SK-N-SH (cell line): ENCODE data around the gene CCR5AS.
"Not testable (repeated sequence)": the region's sequence is repeated elsewhere in the genome, so short reads cannot be mapped to it uniquely, and the experiment has no call there.

ENCODE experiments used
- CTCF ChIA-PET: fragments of 300-600, 350-600 bp; formaldehyde crosslinking; extraction: SDS; loops from one replicate; lab custom pipeline; 2021; lab: Yijun Ruan, JAX
- POLR2A ChIA-PET: fragments of 350-600 bp; sonication (Branson Sonifier 250); formaldehyde crosslinking; extraction: SDS; loops from one replicate; lab custom pipeline; 2020; ENCODE audit warnings: antibody characterized with exemption, inconsistent platforms; lab: Yijun Ruan, JAX
- DNase-seq: peaks from one replicate; pipeline ENCODE4 v3.0.0; 2012
- H2AFZ ChIP-seq: fragments of 200-600 bp; sonication (generic); 2 replicates; pipeline ENCODE4 v1.8.1; 2016; ENCODE audit warnings: antibody characterized with exemption, mild to moderate bottlenecking, low read depth
- H3F3A ChIP-seq: fragments of 200-600 bp; sonication (generic); replicated peaks from 2 replicates; pipeline ENCODE3; 2016; ENCODE audit warnings: antibody characterized with exemption, mild to moderate bottlenecking; ENCODE audit not compliant: insufficient read depth
- H3K27ac ChIP-seq, 2 experiments: fragments of 200-500 bp in 1 of 2; fragments of 200-600 bp in 1 of 2; sonication (Bioruptor generic) in 1 of 2; sonication (generic), shearing (Covaris generic) in 1 of 2; 2 replicates each; pipeline versions ENCODE4 v1.5.1 to v1.6.1; 2014 to 2016; ENCODE audit warnings: low read depth in 2 of 2, inconsistent platforms in 1 of 2, low read length in 1 of 2, mild to moderate bottlenecking in 1 of 2, mixed read lengths in 1 of 2
- H3K27me3 ChIP-seq: fragments of 200-600 bp; sonication (generic), shearing (Covaris generic); 2 replicates; pipeline ENCODE4 v1.6.1; 2016; ENCODE audit warnings: mixed run types; ENCODE audit not compliant: insufficient read depth
- H3K36me3 ChIP-seq, 2 experiments: fragments of 200-500 bp in 1 of 2; fragments of 200-600 bp in 1 of 2; sonication (Bioruptor generic) in 1 of 2; sonication (generic) in 1 of 2; replicated peaks in 1 of 2; 2 replicates each; pipeline versions ENCODE3 to v1.5.1; 2014 to 2016; ENCODE audit warnings: low read length in 1 of 2, mild to moderate bottlenecking in 1 of 2; ENCODE audit not compliant: insufficient read depth in 2 of 2, control insufficient read depth in 1 of 2
- H3K4me1 ChIP-seq, 2 experiments: fragments of 200-500 bp in 1 of 2; fragments of 200-600 bp in 1 of 2; sonication (Bioruptor generic) in 1 of 2; sonication (generic), shearing (Covaris generic) in 1 of 2; 2 replicates each; pipeline versions ENCODE4 v1.5.1 to v1.6.1; 2014 to 2016; ENCODE audit warnings: low read depth in 1 of 2, low read length in 1 of 2, mixed run types in 1 of 2; ENCODE audit not compliant: insufficient read depth in 2 of 2, control insufficient read depth in 1 of 2
- H3K4me2 ChIP-seq: fragments of 200-600 bp; sonication (generic), shearing (Covaris generic); 2 replicates; pipeline ENCODE4 v1.6.1; 2017; ENCODE audit warnings: mixed run types
- H3K4me3 ChIP-seq, 2 experiments: fragments of 200-500 bp in 1 of 2; fragments of 200-600 bp in 1 of 2; sonication (Bioruptor generic) in 1 of 2; sonication (generic), shearing (Covaris generic) in 1 of 2; 2 replicates each; pipeline versions ENCODE4 v1.5.1 to v1.8.1; 2014 to 2016; ENCODE audit warnings: low read depth in 2 of 2, inconsistent platforms in 1 of 2, low read length in 1 of 2, mild to moderate bottlenecking in 1 of 2, mixed read lengths in 1 of 2, moderate library complexity in 1 of 2
- H3K79me2 ChIP-seq: fragments of 200-600 bp; sonication (generic); 2 replicates; pipeline ENCODE4 v1.8.1; 2017; ENCODE audit warnings: mild to moderate bottlenecking; ENCODE audit not compliant: insufficient read depth
- H3K9ac ChIP-seq: fragments of 200-600 bp; sonication (generic); 2 replicates; pipeline ENCODE4 v1.6.1; 2017; ENCODE audit warnings: mixed run types
- H3K9me2 ChIP-seq: fragments of 200-600 bp; sonication (generic); 2 replicates; pipeline ENCODE4 v1.6.1; 2017; ENCODE audit warnings: mixed run types
- H3K9me3 ChIP-seq: fragments of 200-600 bp; sonication (generic); 2 replicates; pipeline ENCODE4 v1.6.1; 2017; ENCODE audit warnings: mixed run types, mild to moderate bottlenecking, moderate library complexity
- H4K20me1 ChIP-seq: fragments of 200-600 bp; sonication (generic); 2 replicates; pipeline ENCODE4 v1.6.1; 2017; ENCODE audit warnings: mild to moderate bottlenecking, mixed run types; ENCODE audit not compliant: insufficient read depth
- CHD2 ChIP-seq: fragments of 150-350 bp; IDR thresholded peaks from 2 replicates; pipeline ENCODE4 v1.6.1; 2018; ENCODE audit warnings: low read length; ENCODE audit not compliant: partially characterized antibody
- ELF1 ChIP-seq: IDR thresholded peaks from 2 replicates; pipeline ENCODE4 v1.4.0; 2012
- FOXJ3 ChIP-seq: sonication (generic); formaldehyde crosslinking; IDR thresholded peaks from 2 replicates; pipeline ENCODE4 v1.5.1; 2020; ENCODE audit warnings: mild to moderate bottlenecking, missing genetic modification reagents
- FOXM1 ChIP-seq: IDR thresholded peaks from 2 replicates; pipeline ENCODE4 v1.4.0; 2012; ENCODE audit warnings: low read depth, mild to moderate bottlenecking
- GABPA ChIP-seq: IDR thresholded peaks from 2 replicates; pipeline ENCODE4 v1.4.0; 2012; ENCODE audit warnings: low read depth, mild to moderate bottlenecking
- GATA2 ChIP-seq: sonication (generic); formaldehyde crosslinking; IDR thresholded peaks from 2 replicates; pipeline ENCODE4 v1.5.0; 2020; ENCODE audit warnings: mild to moderate bottlenecking, missing genetic modification reagents
- JUND ChIP-seq: IDR thresholded peaks from 2 replicates; pipeline ENCODE4 v1.4.0; 2012
- MEF2A ChIP-seq: IDR thresholded peaks from 2 replicates; pipeline ENCODE4 v1.4.0; 2012; ENCODE audit warnings: low read depth, borderline replicate concordance
- MXI1 ChIP-seq: IDR thresholded peaks from 2 replicates; pipeline ENCODE4 v1.6.1; 2012; ENCODE audit warnings: mild to moderate bottlenecking, low read depth, low read length, improper control_type of control experiment
- NFIC ChIP-seq: IDR thresholded peaks from 2 replicates; pipeline ENCODE4 v1.4.0; 2012; ENCODE audit warnings: borderline replicate concordance
- POLR2AphosphoS5 ChIP-seq: IDR thresholded peaks from 2 replicates; pipeline ENCODE4 v1.6.1; 2012; ENCODE audit warnings: low read depth, low read length
- RCOR1 ChIP-seq: fragments of 150-350 bp; IDR thresholded peaks from 2 replicates; pipeline ENCODE4 v1.6.1; 2017; ENCODE audit warnings: antibody characterized with exemption, low read length
- RXRA ChIP-seq: IDR thresholded peaks from 2 replicates; pipeline ENCODE4 v1.4.0; 2012; ENCODE audit warnings: low read depth, mild to moderate bottlenecking, borderline replicate concordance
- SIN3A ChIP-seq: IDR thresholded peaks from 2 replicates; pipeline ENCODE4 v1.6.1; 2012; ENCODE audit warnings: low read depth, mild to moderate bottlenecking, low read length, moderate library complexity, borderline replicate concordance
- TAF1 ChIP-seq: IDR thresholded peaks from 2 replicates; pipeline ENCODE4 v1.6.1; 2012; ENCODE audit warnings: low read depth, mild to moderate bottlenecking, low read length, moderate library complexity, borderline replicate concordance
- TCF12 ChIP-seq: IDR thresholded peaks from 2 replicates; pipeline ENCODE4 v1.4.0; 2012
- TEAD4 ChIP-seq: IDR thresholded peaks from 2 replicates; pipeline ENCODE4 v1.4.0; 2012; ENCODE audit warnings: mild to moderate bottlenecking, borderline replicate concordance; ENCODE audit not compliant: insufficient read depth
- YY1 ChIP-seq: IDR thresholded peaks from 2 replicates; pipeline ENCODE4 v1.4.0; 2012; ENCODE audit warnings: low read depth, mild to moderate bottlenecking
- WGBS: methylation state at CpG from one replicate; pipeline ENCODE4 v1.1.6; 2017; ENCODE audit warnings: low lambda C conversion rate; 5-methylcytosine and 5-hydroxymethylcytosine counted together
- TF ChIP-seq, protein P1 (sequence below): fragments of 150-350 bp; IDR thresholded peaks from 2 replicates; pipeline ENCODE4 v1.6.1; 2017; ENCODE audit warnings: antibody characterized with exemption, low read length, low read depth, borderline replicate concordance
- TF ChIP-seq, protein P2 (sequence below): IDR thresholded peaks from 2 replicates; pipeline ENCODE4 v1.4.0; 2012; ENCODE audit warnings: low read depth, borderline replicate concordance

Gene CCR5AS

DNA sequence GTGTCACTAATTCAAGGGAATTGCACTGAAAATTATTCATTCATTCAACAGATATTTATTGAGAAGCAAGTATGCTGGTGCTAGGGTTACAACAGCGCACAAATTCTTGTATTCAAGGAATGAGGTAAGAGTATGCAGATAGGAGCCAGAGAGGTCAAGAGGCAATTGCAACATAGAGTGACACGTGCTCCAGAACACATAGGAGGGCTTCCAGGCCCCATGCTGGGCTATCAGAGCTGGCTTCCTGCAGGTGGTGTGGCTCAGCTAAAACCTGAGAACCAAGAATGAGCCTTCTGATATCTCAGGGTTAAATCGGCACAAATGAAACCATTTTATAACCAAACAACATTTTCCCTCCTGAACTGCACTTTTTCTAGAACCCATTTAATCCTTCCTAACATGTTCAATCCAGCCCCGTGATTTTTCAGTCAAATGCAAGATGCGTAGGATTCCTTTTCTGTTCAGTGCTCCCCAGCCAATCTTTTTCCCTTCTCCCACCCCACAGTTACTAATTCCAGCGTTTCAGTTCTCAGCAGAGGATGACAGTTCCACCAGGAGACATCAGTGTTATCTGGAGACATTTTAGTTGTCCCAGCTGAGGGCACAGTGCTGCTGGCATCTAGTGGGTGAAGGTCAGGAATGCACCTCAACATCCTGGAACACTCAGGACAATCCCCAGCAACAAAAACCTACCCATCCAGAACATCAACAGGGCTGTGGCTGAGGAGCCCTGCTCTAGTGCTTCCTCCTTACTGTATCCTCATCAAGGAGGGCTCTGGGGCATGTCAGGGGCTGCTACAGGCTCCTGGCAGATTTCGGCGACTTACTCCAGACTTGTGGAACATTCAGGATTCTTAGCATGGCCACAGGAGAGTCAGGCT lies 13.1 kb downstream of the CCR5AS start:
- WGBS = 24% methylated on average over 8 of the region's 8 CpGs
- H3F3A ChIP-seq = no peaks in the 10 kb centered on the region
- no peak for DNase-seq

DNA sequence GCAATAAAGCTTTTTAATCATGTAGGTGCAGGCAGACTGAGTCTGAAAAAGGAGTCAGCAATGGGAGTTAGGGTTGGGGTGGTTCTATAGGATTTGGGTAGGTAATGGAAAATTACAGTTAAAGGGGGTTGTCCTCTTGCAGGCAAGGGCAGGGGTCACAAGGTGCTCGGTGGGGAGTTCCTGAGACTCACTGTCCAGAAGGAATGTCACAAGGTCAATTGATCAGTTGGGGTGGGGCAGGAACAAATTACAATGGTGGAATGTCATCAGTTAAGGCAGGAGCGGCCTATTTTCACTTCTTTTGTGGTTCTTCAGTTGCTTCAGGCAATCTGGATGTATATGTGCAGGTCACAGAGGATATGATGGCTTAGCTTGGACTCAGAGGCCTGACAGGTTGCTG lies 13.9 kb downstream of the CCR5AS start:
- TF ChIP-seq RXRA (no peak), MXI1 (no peak), FOXJ3 (CRISPR knock-in tag) (no peak), GABPA (no peak)
- TF ChIP-seq, protein P1, sequence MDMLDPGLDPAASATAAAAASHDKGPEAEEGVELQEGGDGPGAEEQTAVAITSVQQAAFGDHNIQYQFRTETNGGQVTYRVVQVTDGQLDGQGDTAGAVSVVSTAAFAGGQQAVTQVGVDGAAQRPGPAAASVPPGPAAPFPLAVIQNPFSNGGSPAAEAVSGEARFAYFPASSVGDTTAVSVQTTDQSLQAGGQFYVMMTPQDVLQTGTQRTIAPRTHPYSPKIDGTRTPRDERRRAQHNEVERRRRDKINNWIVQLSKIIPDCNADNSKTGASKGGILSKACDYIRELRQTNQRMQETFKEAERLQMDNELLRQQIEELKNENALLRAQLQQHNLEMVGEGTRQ = no peak
- TF ChIP-seq, all 33 proteins: peak for 0
- no peaks in the 10 kb centered on the region for H3K9me2 ChIP-seq
- peaks cover 48% of the 10 kb centered on the region; the same call in 1 of the 2 replicates for H3K27me3 ChIP-seq
- no peaks in the 10 kb centered on the region for H4K20me1 ChIP-seq
- no peaks in the 10 kb centered on the region for H3F3A ChIP-seq
- CTCF ChIA-PET = no interaction called here
- no peak overlapping the region for H2AFZ ChIP-seq
- no peak for DNase-seq
- no peak overlapping the region for H3K27ac ChIP-seq
- H3K9me3 ChIP-seq = no peaks in the 10 kb centered on the region
- 4% methylated on average over 2 of the region's 2 CpGs for WGBS
- H3K9ac ChIP-seq = no peak overlapping the region
- POLR2A ChIA-PET = no interaction called here
- H3K36me3 ChIP-seq = no peaks in the 10 kb centered on the region
- no peak overlapping the region for H3K4me3 ChIP-seq
- H3K79me2 ChIP-seq = no peaks in the 10 kb centered on the region
- no peaks in the 10 kb centered on the region for H3K4me1 ChIP-seq
- no peak overlapping the region for H3K4me2 ChIP-seq

More for the DNA sequence above, 13.1 kb downstream of the CCR5AS start:
- TF ChIP-seq GABPA (no peak), ELF1 (no peak), FOXM1 (no peak), TAF1 (no peak), RCOR1 (no peak), NFIC (no peak), SIN3A (no peak), YY1 (no peak), TEAD4 (no peak), JUND (no peak), GATA2 (CRISPR knock-in tag) (no peak), CHD2 (no peak), MXI1 (no peak), POLR2AphosphoS5 (no peak), TCF12 (no peak), MEF2A (no peak)
- TF ChIP-seq, protein P2, sequence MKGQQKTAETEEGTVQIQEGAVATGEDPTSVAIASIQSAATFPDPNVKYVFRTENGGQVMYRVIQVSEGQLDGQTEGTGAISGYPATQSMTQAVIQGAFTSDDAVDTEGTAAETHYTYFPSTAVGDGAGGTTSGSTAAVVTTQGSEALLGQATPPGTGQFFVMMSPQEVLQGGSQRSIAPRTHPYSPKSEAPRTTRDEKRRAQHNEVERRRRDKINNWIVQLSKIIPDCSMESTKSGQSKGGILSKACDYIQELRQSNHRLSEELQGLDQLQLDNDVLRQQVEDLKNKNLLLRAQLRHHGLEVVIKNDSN = no peak
- Histone ChIP-seq H3K4me2 (no peak overlapping the region), H3K36me3 (no peaks in the 10 kb centered on the region), H3K9me2 (no peaks in the 10 kb centered on the region), H3K9me3 (no peaks in the 10 kb centered on the region), H3K9ac (no peak overlapping the region), H3K4me3 (no peak overlapping the region), H3K79me2 (no peaks in the 10 kb centered on the region), H3K4me1 (no peaks in the 10 kb centered on the region), H3K27me3 (peaks cover 48% of the 10 kb centered on the region; the same call in 1 of the 2 replicates), H2AFZ (no peak overlapping the region), H3K27ac (no peak overlapping the region), H4K20me1 (no peaks in the 10 kb centered on the region)
- ChIA-PET CTCF (interaction anchor here (1.0 kb wide), 1 partner anchor 9 kb away, joined by 3 read pairs; no protein-coding TSS in a partner anchor), POLR2A (no interaction called here)

DNA sequence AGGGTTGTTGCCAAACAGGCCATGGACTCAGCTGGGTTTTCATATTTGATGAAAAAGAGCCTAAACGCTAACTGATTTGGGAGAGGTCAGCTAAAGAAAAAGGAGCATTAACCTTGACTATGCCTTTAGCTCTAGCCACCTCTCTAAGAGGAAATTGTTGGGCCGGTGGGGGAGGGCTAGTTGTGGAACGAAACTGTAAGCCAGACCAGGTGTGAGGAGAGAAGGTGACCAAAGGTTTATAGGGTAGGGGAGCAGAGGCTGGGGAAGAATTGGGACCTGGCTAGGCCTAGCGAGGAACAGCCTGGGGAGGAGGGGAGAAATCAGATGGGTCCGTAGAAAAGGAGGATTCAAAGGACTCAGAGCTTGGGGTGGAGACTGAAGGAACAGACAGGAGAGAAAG lies 15.3 kb downstream of the CCR5AS start:
- 10% methylated on average over 5 of the region's 5 CpGs for WGBS
- POLR2A ChIA-PET, H3K4me1 ChIP-seq, H3K79me2 ChIP-seq, H3K4me3 ChIP-seq, H3K36me3 ChIP-seq, DNase-seq, H3K9ac ChIP-seq, H4K20me1 ChIP-seq, H3K4me2 ChIP-seq, H3K27ac ChIP-seq, H3K9me2 ChIP-seq, H3K9me3 ChIP-seq, H2AFZ ChIP-seq, H3F3A ChIP-seq: not testable (repeated sequence)
- CTCF ChIA-PET = interaction anchor here (1.4 kb wide), 1 partner anchor 13 kb away, joined by 4 read pairs; no protein-coding TSS in a partner anchor
- H3K27me3 ChIP-seq = peaks cover 48% of the 10 kb centered on the region; the same call in 1 of the 2 replicates
